Measurements from ENCODE around the gene R3HDM2. TPM values are rescaled to one million over a fixed set of nuclear protein-coding genes. Genes with fewer than 3 reads are reported as not detected.
A peak's percentile ranks its signal among the peaks of the same experiment; 100 is the strongest.

Gene R3HDM2
- total and polyA plus RNA-seq, 2 experiments from 2014 or later: 13.4 to 28.7 TPM

DNA sequence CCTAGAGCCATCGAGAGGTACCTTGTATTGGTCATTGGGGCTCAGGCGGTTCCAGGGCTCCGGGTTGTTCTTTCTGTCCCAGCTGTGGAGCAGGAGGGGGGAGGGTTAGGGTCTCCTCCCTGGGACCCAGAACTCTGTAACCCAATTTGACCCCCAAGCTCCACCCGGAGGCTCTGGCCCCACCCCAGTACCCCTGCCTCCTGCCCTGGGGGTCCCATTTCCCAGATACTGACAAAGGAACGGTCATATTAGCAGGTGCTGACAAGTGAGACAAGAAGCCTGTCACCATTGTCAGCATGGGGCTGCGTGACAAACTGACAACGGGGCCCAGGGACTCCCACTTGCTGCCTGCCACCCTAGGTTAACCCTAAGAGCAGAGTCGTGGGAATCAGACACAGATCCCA is 195.1 kb downstream of the R3HDM2 start:
- H3K4me1 ChIP-seq (ENCODE audit: insufficient read depth): peaks cover 34% of the 10 kb centered on the region
- no peaks in the 10 kb centered on the region for H3K36me3 ChIP-seq (replicated peaks; ENCODE audit: insufficient read depth, low read depth)
- H3K27ac ChIP-seq: no peak overlapping the region
- WGBS (ENCODE audit: low lambda C conversion rate, missing lambda C conversion rate): 77% methylated on average over 7 of the region's 8 CpGs
- H3K27me3 ChIP-seq: peaks cover 52% of the 10 kb centered on the region
- TF ChIP-seq EZH2phosphoT487 (IDR thresholded peaks at IDR 0.05; ENCODE audit: low read depth, severe bottlenecking, unreplicated experiment) (no peak), EZH2 (IDR thresholded peaks at IDR 0.05; ENCODE audit: borderline replicate concordance) (no peak)
- TF ChIP-seq, protein P1, sequence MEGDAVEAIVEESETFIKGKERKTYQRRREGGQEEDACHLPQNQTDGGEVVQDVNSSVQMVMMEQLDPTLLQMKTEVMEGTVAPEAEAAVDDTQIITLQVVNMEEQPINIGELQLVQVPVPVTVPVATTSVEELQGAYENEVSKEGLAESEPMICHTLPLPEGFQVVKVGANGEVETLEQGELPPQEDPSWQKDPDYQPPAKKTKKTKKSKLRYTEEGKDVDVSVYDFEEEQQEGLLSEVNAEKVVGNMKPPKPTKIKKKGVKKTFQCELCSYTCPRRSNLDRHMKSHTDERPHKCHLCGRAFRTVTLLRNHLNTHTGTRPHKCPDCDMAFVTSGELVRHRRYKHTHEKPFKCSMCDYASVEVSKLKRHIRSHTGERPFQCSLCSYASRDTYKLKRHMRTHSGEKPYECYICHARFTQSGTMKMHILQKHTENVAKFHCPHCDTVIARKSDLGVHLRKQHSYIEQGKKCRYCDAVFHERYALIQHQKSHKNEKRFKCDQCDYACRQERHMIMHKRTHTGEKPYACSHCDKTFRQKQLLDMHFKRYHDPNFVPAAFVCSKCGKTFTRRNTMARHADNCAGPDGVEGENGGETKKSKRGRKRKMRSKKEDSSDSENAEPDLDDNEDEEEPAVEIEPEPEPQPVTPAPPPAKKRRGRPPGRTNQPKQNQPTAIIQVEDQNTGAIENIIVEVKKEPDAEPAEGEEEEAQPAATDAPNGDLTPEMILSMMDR (IDR thresholded peaks at IDR 0.05; ENCODE audit: poor library complexity): no peak
- H3K9me3 ChIP-seq (ENCODE audit: low read depth): no peaks in the 10 kb centered on the region
- H3K9me2 ChIP-seq (replicated peaks; ENCODE audit: insufficient read depth): no peaks in the 10 kb centered on the region
- DNase-seq (ENCODE audit: low spot score): no peak
- H3K4me3 ChIP-seq: no peak overlapping the region
- no peak overlapping the region for H2AFZ ChIP-seq
- peaks cover 11% of the 10 kb centered on the region for H3K79me2 ChIP-seq
- no peak overlapping the region for H3K4me2 ChIP-seq
- peaks cover 5% of the 10 kb centered on the region for H4K20me1 ChIP-seq (ENCODE audit: insufficient read depth, poor library complexity, severe bottlenecking)

DNA sequence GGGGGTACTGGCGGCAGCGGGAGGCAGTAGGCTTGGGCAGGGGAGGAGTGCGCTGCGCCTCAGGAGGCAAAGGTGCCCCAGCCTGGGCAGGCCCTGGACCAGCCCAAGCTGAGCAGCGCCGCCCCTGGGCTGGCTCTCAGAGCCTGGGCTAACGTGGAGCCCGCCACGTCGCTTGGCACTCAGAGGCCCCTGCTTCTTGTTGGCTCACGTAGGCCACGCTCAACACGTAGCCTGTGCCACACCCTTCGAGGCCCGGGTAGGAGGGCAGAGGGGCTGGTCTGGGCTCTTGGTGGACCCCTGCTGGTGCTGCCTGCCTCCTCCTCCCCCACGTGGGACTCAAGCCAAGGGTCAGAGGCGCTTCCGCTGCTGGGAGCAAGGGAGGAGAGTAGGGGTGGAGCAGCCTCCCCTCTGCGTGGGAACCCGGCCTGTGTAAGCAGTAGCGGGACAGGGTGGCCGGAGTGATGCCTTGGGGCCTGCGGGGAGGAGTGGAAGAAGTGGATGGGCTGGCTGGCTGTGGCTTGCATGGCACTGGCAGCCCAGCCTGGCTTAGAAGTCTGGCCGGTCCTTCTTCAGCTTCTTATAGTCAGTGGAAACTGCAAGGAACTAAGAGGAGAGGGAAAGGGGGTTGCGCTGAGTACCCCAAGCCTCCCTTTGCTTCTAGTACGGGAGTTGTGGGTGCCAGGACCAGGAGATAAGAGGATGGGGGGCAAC is 195.7 kb downstream of the R3HDM2 start:
- no peak overlapping the region for H3K27ac ChIP-seq
- H3K36me3 ChIP-seq (replicated peaks; ENCODE audit: insufficient read depth, low read depth): no peaks in the 10 kb centered on the region
- H3K4me3 ChIP-seq: no peak overlapping the region
- H3K27me3 ChIP-seq: peaks cover 48% of the 10 kb centered on the region
- H2AFZ ChIP-seq: no peak overlapping the region
- no peak overlapping the region for H3K4me2 ChIP-seq
- WGBS (ENCODE audit: low lambda C conversion rate, missing lambda C conversion rate): 70% methylated on average over 20 of the region's 26 CpGs
- H3K9me3 ChIP-seq (ENCODE audit: low read depth): no peaks in the 10 kb centered on the region
- DNase-seq (ENCODE audit: low spot score): peak; percentile 36
- peaks cover 5% of the 10 kb centered on the region for H4K20me1 ChIP-seq (ENCODE audit: insufficient read depth, poor library complexity, severe bottlenecking)
- TF ChIP-seq EZH2 (IDR thresholded peaks at IDR 0.05; ENCODE audit: borderline replicate concordance): no peak
- TF ChIP-seq, protein P1 (IDR thresholded peaks at IDR 0.05; ENCODE audit: poor library complexity): no peak
- no peak for TF ChIP-seq EZH2phosphoT487 (IDR thresholded peaks at IDR 0.05; ENCODE audit: low read depth, severe bottlenecking, unreplicated experiment)
- H3K9me2 ChIP-seq (replicated peaks; ENCODE audit: insufficient read depth): no peaks in the 10 kb centered on the region
- H3K79me2 ChIP-seq: peaks cover 17% of the 10 kb centered on the region
- peaks cover 35% of the 10 kb centered on the region for H3K4me1 ChIP-seq (ENCODE audit: insufficient read depth)

DNA sequence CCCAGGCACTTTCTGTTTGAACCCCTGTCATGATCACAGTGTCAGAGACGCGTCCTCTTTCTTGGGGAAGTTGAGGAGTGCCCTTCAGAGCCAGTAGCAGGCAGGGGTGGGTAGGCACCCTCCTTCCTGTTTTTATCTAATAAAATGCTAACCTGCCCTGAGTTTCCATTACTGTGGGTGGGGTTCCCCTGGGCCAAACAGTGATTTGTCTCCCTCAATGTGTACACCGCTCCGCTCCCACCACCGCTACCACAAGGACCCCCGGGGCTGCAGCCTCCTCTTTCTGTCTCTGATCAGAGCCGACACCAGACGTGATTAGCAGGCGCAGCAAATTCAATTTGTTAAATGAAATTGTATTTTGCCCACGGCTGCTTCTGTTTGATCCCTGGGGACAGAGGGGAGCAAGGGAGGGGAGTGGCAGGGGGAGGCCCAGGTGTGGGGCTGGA is 196.2 kb downstream of the R3HDM2 start:
- Histone ChIP-seq H3K9me2 (replicated peaks; ENCODE audit: insufficient read depth) (no peaks in the 10 kb centered on the region), H3K4me1 (ENCODE audit: insufficient read depth) (peaks cover 29% of the 10 kb centered on the region), H3K27ac (no peak overlapping the region), H3K4me2 (no peak overlapping the region), H4K20me1 (ENCODE audit: insufficient read depth, poor library complexity, severe bottlenecking) (peaks cover 5% of the 10 kb centered on the region), H3K9me3 (ENCODE audit: low read depth) (no peaks in the 10 kb centered on the region), H3K4me3 (no peak overlapping the region), H2AFZ (no peak overlapping the region), H3K79me2 (peaks cover 17% of the 10 kb centered on the region), H3K27me3 (peaks cover 42% of the 10 kb centered on the region), H3K36me3 (replicated peaks; ENCODE audit: insufficient read depth, low read depth) (no peaks in the 10 kb centered on the region)
- TF ChIP-seq EZH2phosphoT487 (IDR thresholded peaks at IDR 0.05; ENCODE audit: low read depth, severe bottlenecking, unreplicated experiment) (no peak), EZH2 (IDR thresholded peaks at IDR 0.05; ENCODE audit: borderline replicate concordance) (no peak)
- TF ChIP-seq, protein P1 (IDR thresholded peaks at IDR 0.05; ENCODE audit: poor library complexity): no peak
- WGBS (ENCODE audit: low lambda C conversion rate, missing lambda C conversion rate): 93% methylated on average over 10 of the region's 10 CpGs
- DNase-seq (ENCODE audit: low spot score): no peak
